Thoracic aorta (tissue), 2 donors: ENCODE measurements around the gene HID1. TPM values are rescaled to one million over a fixed set of nuclear protein-coding genes. Genes with fewer than 3 reads are reported as not detected.

Source experiments
- ATAC-seq: fragments of 150-250 bp; one replicate; pipeline ENCODE4 v1.8.0; 2017; ENCODE audit warnings: low read depth; ENCODE audit not compliant: insufficient number of reproducible peaks, low FRiP score
- DNase-seq: peaks from one replicate; pipeline ENCODE4 v3.0.0-alpha.2; 2020; ENCODE audit warnings: low spot score
- H3K27ac ChIP-seq, 2 donors: fragments of 200-600 bp; sonication (generic); 1 replicate in 1 of 2; 2 replicates in 1 of 2; pipeline ENCODE4 v1.5.1; 2016; ENCODE audit warnings: mild to moderate bottlenecking in 2 of 2, moderate library complexity in 2 of 2
- H3K27me3 ChIP-seq: fragments of 200-600 bp; sonication (generic); replicated peaks from 2 replicates; pipeline ENCODE4 v1.6.0; 2016; ENCODE audit warnings: mild to moderate bottlenecking; ENCODE audit not compliant: insufficient read depth
- H3K36me3 ChIP-seq: fragments of 200-600 bp; sonication (generic); one replicate; pipeline ENCODE4 v1.5.1; 2016
- H3K4me1 ChIP-seq, 2 donors: fragments of 200-600 bp; sonication (generic); 1 replicate in 1 of 2; 2 replicates in 1 of 2; pipeline versions ENCODE4 v1.5.1 to v1.6.0; 2016; ENCODE audit warnings: low read depth in 2 of 2, mild to moderate bottlenecking in 1 of 2; ENCODE audit not compliant: control insufficient read depth in 1 of 2
- H3K4me3 ChIP-seq: fragments of 200-600 bp; sonication (generic); 2 replicates; pipeline ENCODE4 v1.5.1; 2016; ENCODE audit warnings: mild to moderate bottlenecking
- H3K9me3 ChIP-seq: fragments of 200-600 bp; sonication (generic); 2 replicates; pipeline ENCODE4 v1.5.1; 2016
- total RNA-seq, 2 donors: library from RNA; depleted of rRNA; stranded (reverse); fragments of >200 nt; gene quantifications; one replicate each; pipeline versions ENCODE4 v1.1.0 to v1.2.3, GENCODE V29; 2016
- TF ChIP-seq, protein P1 (sequence below): fragments of 200-600 bp; sonication (generic); IDR thresholded peaks from one replicate; pipeline ENCODE4 v1.5.1; 2019; ENCODE audit warnings: antibody characterized with exemption

HID1 gene
- total RNA-seq, 2 donors from 2014 or later, result 14.3 to 14.8 TPM

DNA sequence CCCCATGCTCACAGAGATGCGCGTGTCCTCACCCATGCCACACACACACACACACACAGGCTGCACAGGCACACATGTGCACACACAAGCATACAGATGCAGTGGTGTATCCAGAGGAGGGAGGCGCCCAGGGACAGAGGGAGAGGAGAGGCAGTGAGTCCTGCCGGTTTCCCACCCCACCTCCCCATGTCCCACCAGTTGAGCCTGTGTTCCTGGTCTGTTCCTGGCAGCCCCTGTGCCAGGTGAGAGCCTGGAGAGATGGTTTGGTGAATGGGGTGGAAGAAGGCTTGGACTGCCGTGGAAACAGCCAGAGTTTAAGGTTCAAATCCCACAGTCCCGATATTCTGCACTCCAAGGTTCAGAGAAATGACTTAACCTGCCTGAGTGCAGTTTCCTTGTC, 68.9 kb downstream of the HID1 start:
- Histone ChIP-seq H3K27me3 (no peaks in the 10 kb centered on the region), H3K9me3 (no peaks in the 10 kb centered on the region), H3K4me1 (no peaks in the 10 kb centered on the region), H3K4me3 (no peak overlapping the region), H3K36me3 (no peaks in the 10 kb centered on the region), H3K27ac (no peak overlapping the region)
- ATAC-seq (no peak), DNase-seq (no peak)
- TF ChIP-seq, protein P1, sequence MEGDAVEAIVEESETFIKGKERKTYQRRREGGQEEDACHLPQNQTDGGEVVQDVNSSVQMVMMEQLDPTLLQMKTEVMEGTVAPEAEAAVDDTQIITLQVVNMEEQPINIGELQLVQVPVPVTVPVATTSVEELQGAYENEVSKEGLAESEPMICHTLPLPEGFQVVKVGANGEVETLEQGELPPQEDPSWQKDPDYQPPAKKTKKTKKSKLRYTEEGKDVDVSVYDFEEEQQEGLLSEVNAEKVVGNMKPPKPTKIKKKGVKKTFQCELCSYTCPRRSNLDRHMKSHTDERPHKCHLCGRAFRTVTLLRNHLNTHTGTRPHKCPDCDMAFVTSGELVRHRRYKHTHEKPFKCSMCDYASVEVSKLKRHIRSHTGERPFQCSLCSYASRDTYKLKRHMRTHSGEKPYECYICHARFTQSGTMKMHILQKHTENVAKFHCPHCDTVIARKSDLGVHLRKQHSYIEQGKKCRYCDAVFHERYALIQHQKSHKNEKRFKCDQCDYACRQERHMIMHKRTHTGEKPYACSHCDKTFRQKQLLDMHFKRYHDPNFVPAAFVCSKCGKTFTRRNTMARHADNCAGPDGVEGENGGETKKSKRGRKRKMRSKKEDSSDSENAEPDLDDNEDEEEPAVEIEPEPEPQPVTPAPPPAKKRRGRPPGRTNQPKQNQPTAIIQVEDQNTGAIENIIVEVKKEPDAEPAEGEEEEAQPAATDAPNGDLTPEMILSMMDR, result no peak

DNA sequence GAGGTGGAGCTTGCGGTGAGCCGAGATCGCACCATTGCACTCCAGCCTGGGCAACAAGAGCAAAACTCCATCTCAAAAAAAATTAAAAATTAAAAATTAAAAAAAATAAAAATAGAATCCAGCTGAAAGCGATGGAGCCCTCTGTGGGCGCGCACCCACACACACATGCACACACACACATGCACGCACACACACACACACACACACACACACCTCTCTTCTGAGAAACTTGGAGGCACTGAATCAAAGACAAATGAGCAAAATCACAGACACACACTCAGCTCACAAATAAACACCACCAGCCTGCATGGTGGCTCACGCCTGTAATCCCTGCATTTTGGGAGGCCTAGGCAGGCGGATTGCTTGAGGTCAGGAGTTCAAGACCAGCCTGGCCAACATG, 69.5 kb downstream of the HID1 start:
- no peak for ATAC-seq
- Histone ChIP-seq H3K27ac (no peak overlapping the region), H3K36me3 (no peaks in the 10 kb centered on the region), H3K27me3 (no peaks in the 10 kb centered on the region), H3K4me1 (no peaks in the 10 kb centered on the region), H3K9me3 (no peaks in the 10 kb centered on the region), H3K4me3 (no peak overlapping the region)
- TF ChIP-seq, protein P1, result no peak
- no peak for DNase-seq

DNA sequence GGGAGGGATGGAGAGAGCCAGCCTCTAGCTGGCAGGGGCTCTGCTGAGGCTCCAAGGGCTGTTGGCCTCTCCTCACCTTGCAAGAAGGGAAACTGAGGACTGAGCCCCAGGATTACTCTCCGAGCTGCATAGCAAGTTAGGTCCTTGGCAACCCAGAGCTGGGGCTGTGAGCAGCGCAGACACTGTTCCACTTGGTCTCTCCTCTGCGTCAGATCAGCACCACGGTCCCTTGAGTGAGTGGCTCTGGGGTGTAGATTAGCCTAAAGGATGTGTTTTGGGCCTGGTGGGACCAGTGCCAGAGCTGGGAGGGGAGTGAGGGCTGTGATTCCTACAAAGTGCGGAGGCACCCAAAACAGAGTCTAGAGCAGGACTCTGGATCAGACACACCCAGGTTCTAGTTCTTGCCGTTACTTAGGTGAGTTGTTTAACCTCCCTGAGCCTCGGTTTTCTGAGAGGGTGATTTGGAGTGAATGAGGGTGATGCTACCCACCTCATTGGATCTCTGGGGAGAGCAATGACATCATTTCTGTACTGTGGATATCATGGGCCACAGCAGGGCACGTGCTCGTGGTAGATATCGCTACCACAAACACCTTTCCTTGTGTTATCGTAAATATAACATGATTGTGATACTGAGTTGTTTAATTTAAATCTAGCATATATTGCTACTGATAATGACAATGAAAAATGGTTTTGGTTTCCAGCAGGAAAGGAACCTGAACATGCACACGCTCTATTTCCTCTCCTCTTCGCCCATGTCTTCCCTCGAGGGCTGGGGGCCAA, 71.0 kb downstream of the HID1 start:
- no peaks in the 10 kb centered on the region for H3K9me3 ChIP-seq
- no peak overlapping the region for H3K27ac ChIP-seq
- no peak overlapping the region for H3K4me3 ChIP-seq
- DNase-seq (no peak), ATAC-seq (no peak)
- TF ChIP-seq, protein P1, result no peak
- H3K4me1 ChIP-seq, result no peaks in the 10 kb centered on the region
- no peaks in the 10 kb centered on the region for H3K27me3 ChIP-seq
- H3K36me3 ChIP-seq, result no peaks in the 10 kb centered on the region

Other genes starting within 250 kb of the HID1 start
- 1 to 10 TPM; 2.2 to 3.2 TPM for gene RAB37, start 235.5 kb downstream of the HID1 start, total RNA-seq
- gene NHERF1, start 224.1 kb downstream of the HID1 start, total RNA-seq, result 10 to 100 TPM; 23.2 to 32.8 TPM
- 10 to 100 TPM; 37.1 to 39.4 TPM for gene NAT9, start 196.4 kb downstream of the HID1 start, total RNA-seq
- gene GRIN2C, start 112.9 kb downstream of the HID1 start, total RNA-seq, result 1 to 10 TPM in 1 of 2 donors, under 1 TPM in 1; 0.42 to 1.4 TPM
- gene FDXR, start 99.8 kb downstream of the HID1 start, total RNA-seq, result 1 to 10 TPM; 4.4 to 9.7 TPM
- gene FADS6, start 79.1 kb downstream of the HID1 start, total RNA-seq, result not detected
- not detected for gene USH1G, start 49.5 kb downstream of the HID1 start, total RNA-seq
- gene OTOP2, start 48.5 kb downstream of the HID1 start, total RNA-seq, result not detected
- gene OTOP3, start 36.9 kb downstream of the HID1 start, total RNA-seq, result not detected
- 10 to 100 TPM; 26.4 to 29.8 TPM for gene CDR2L, start 14.9 kb upstream of the HID1 start, total RNA-seq
- 10 to 100 TPM; 40.3 to 82.6 TPM for gene MRPL58, start 39.9 kb upstream of the HID1 start, total RNA-seq
- gene ATP5PD, start 74.2 kb upstream of the HID1 start, total RNA-seq, result 100 to 1,000 TPM; 109 to 189 TPM
- 10 to 100 TPM; 18.7 to 22.7 TPM for gene KCTD2, start 74.5 kb upstream of the HID1 start, total RNA-seq
- 10 to 100 TPM in 1 of 2 donors, 1 to 10 TPM in 1; 9.2 to 10.0 TPM for gene SLC16A5, start 115.2 kb upstream of the HID1 start, total RNA-seq
- gene ARMC7, start 137.2 kb upstream of the HID1 start, total RNA-seq, result 1 to 10 TPM; 6.1 to 7.6 TPM
- gene NT5C, start 159.0 kb upstream of the HID1 start, total RNA-seq, result 10 to 100 TPM; 57.9 to 80.0 TPM
- 10 to 100 TPM; 19.6 to 45.7 TPM for gene JPT1, start 181.8 kb upstream of the HID1 start, total RNA-seq
- 10 to 100 TPM; 57.9 to 60.1 TPM for gene SUMO2, start 210.2 kb upstream of the HID1 start, total RNA-seq
- 10 to 100 TPM; 30.3 to 39.3 TPM for gene NUP85, start 232.9 kb upstream of the HID1 start, total RNA-seq